DOHH2 (cell line): ENCODE results near the gene GRID2.

ENCODE experiments used
- H3F3A ChIP-seq: fragments of 200-600 bp; sonication (generic), shearing (Covaris generic); 2 replicates; pipeline ENCODE4 v1.6.0; 2016; ENCODE audit warnings: antibody characterized with exemption, mild to moderate bottlenecking; ENCODE audit not compliant: control insufficient read depth, insufficient read depth
- H3K27ac ChIP-seq: fragments of 200-600 bp; sonication (generic); 2 replicates; pipeline ENCODE4 v1.5.1; 2014; ENCODE audit warnings: low read depth, mild to moderate bottlenecking, low read length, moderate library complexity
- H3K27me3 ChIP-seq: fragments of 200-600 bp; sonication (generic); 2 replicates; pipeline ENCODE4 v1.6.1; 2014; ENCODE audit warnings: mild to moderate bottlenecking, low read length, mixed read lengths; ENCODE audit not compliant: control insufficient read depth
- H3K36me3 ChIP-seq: fragments of 200-600 bp; sonication (generic); 2 replicates; pipeline ENCODE4 v1.6.1; 2014; ENCODE audit warnings: mild to moderate bottlenecking, low read length, moderate library complexity, mixed read lengths; ENCODE audit not compliant: control insufficient read depth
- H3K4me1 ChIP-seq: fragments of 200-600 bp; sonication (generic); 2 replicates; pipeline ENCODE4 v1.6.1; 2014; ENCODE audit warnings: mild to moderate bottlenecking, low read length, mixed read lengths; ENCODE audit not compliant: control insufficient read depth
- H3K4me2 ChIP-seq: fragments of 200-600 bp; sonication (generic); 2 replicates; pipeline ENCODE4 v1.6.0; 2014; ENCODE audit warnings: mild to moderate bottlenecking, low read length, moderate library complexity
- H3K4me3 ChIP-seq: fragments of 200-600 bp; sonication (generic); 2 replicates; pipeline ENCODE4 v1.5.1; 2014; ENCODE audit warnings: mild to moderate bottlenecking, low read length, mixed read lengths
- H3K79me2 ChIP-seq: fragments of 200-600 bp; sonication (generic); 2 replicates; pipeline ENCODE4 v1.6.1; 2014; ENCODE audit warnings: mild to moderate bottlenecking, low read length, mixed read lengths; ENCODE audit not compliant: control insufficient read depth
- H3K9me2 ChIP-seq: fragments of 200-600 bp; sonication (generic); replicated peaks from 2 replicates; pipeline ENCODE4 v1.6.1; 2014; ENCODE audit warnings: mild to moderate bottlenecking, low read length, mixed read lengths; ENCODE audit not compliant: control insufficient read depth
- H3K9me3 ChIP-seq: fragments of 200-600 bp; sonication (generic); 2 replicates; pipeline ENCODE4 v1.6.1; 2014; ENCODE audit warnings: antibody characterized with exemption, low read length, mixed read lengths; ENCODE audit not compliant: control insufficient read depth, insufficient read depth
- H4K20me1 ChIP-seq: fragments of 200-600 bp; sonication (generic); 2 replicates; pipeline ENCODE4 v1.6.0; 2014; ENCODE audit warnings: low read depth, mild to moderate bottlenecking, antibody characterized with exemption, low read length, moderate library complexity; ENCODE audit not compliant: control insufficient read depth, insufficient read depth
- EZH2phosphoT487 ChIP-seq: fragments of 200-600 bp; sonication (generic); IDR thresholded peaks from 2 replicates; pipeline ENCODE4 v1.6.1; 2017; ENCODE audit warnings: borderline replicate concordance, mild to moderate bottlenecking, antibody characterized with exemption, low read length, moderate library complexity, mixed read lengths
- TF ChIP-seq, protein P1 (sequence below): fragments of 200-600 bp; sonication (generic); IDR thresholded peaks from one replicate; pipeline ENCODE4 v1.5.1; 2014; ENCODE audit warnings: antibody characterized with exemption, mild to moderate bottlenecking, low read depth, low read length; ENCODE audit not compliant: poor library complexity, severe bottlenecking

The GRID2 gene

DNA sequence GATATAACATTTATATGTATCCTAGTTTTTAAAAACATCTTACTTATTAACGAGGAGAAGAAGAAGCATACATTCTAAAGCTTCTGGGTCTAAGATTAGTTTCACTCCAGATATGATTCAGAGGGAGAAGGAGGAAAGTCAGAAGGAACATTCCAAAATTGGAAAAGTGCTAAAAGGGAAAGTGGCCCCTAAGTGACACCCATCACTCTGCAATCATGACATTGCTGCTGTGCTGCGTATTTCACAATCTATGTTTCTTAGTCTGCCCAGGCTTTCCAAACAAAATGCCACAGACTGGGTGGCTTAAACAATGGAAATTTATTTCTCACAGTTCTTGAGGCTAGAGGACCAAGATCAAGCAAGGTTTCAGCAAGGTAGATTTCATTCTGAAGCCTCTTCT, 1452.3 kb downstream of the GRID2 start:
- Histone ChIP-seq H3K9me3 (no peaks in the 10 kb centered on the region), H3F3A (no peaks in the 10 kb centered on the region), H4K20me1 (no peaks in the 10 kb centered on the region), H3K4me1 (no peaks in the 10 kb centered on the region), H3K27me3 (no peaks in the 10 kb centered on the region), H3K36me3 (no peaks in the 10 kb centered on the region), H3K9me2 (no peaks in the 10 kb centered on the region), H3K4me3 (no peak overlapping the region), H3K4me2 (no peak overlapping the region), H3K79me2 (no peaks in the 10 kb centered on the region), H3K27ac (no peak overlapping the region)
- no peak for TF ChIP-seq EZH2phosphoT487
- TF ChIP-seq, protein P1, sequence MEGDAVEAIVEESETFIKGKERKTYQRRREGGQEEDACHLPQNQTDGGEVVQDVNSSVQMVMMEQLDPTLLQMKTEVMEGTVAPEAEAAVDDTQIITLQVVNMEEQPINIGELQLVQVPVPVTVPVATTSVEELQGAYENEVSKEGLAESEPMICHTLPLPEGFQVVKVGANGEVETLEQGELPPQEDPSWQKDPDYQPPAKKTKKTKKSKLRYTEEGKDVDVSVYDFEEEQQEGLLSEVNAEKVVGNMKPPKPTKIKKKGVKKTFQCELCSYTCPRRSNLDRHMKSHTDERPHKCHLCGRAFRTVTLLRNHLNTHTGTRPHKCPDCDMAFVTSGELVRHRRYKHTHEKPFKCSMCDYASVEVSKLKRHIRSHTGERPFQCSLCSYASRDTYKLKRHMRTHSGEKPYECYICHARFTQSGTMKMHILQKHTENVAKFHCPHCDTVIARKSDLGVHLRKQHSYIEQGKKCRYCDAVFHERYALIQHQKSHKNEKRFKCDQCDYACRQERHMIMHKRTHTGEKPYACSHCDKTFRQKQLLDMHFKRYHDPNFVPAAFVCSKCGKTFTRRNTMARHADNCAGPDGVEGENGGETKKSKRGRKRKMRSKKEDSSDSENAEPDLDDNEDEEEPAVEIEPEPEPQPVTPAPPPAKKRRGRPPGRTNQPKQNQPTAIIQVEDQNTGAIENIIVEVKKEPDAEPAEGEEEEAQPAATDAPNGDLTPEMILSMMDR, result no peak

DNA sequence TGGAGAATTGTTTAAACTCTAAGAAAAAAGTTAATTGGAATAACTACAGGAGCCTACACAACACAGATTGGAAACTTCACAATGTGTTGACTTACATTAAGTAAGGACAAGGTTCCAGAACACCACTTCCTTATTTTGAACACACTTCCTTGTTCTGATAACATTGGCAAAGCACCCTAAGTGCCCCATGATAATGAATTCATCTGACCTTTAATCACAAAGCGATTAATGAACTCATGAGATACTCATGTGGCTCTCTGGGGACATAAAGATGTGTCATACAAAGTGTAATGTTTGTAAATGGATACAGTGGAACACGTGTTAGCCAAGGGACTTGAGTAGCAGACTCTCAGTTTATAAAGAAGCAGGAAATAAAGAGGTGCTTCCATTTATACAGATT, 1455.7 kb downstream of the GRID2 start:
- H3K4me3 ChIP-seq, result no peak overlapping the region

DNA sequence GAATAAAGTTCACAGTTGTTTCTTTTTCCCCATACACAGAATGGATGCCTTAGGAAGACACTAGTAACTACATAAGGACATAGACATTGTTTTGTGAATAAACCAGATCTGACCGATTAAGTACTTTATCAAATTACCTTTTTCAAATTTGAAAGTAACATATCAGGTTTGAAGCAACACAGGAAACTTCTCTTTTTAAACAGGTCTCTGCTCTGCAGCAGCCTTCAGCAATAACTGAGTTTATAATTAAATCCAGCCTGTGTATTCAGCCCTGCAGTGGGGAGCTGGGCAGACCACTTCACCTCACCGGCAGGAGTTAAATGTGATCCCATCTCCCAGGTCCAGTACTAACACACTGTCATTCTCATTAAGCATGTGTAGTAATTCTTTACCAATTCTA, 1456.5 kb downstream of the GRID2 start:
- no peaks in the 10 kb centered on the region for H3K36me3 ChIP-seq
- H3K79me2 ChIP-seq, result no peaks in the 10 kb centered on the region

More for the DNA sequence above, 1455.7 kb downstream of the GRID2 start:
- Histone ChIP-seq H3K9me3 (no peaks in the 10 kb centered on the region), H3K27me3 (no peaks in the 10 kb centered on the region), H3K4me1 (no peaks in the 10 kb centered on the region), H3K4me2 (no peak overlapping the region), H3K36me3 (no peaks in the 10 kb centered on the region), H3K27ac (no peak overlapping the region), H3K9me2 (no peaks in the 10 kb centered on the region), H3K79me2 (no peaks in the 10 kb centered on the region), H3F3A (no peaks in the 10 kb centered on the region), H4K20me1 (no peaks in the 10 kb centered on the region)
- no peak for TF ChIP-seq EZH2phosphoT487
- TF ChIP-seq, protein P1, result no peak

More for the DNA sequence above, 1456.5 kb downstream of the GRID2 start:
- TF ChIP-seq EZH2phosphoT487, result no peak
- TF ChIP-seq, protein P1, result no peak
- Histone ChIP-seq H3K9me2 (no peaks in the 10 kb centered on the region), H3F3A (no peaks in the 10 kb centered on the region), H3K9me3 (no peaks in the 10 kb centered on the region), H3K4me3 (no peak overlapping the region), H3K27ac (no peak overlapping the region), H3K4me1 (no peaks in the 10 kb centered on the region), H3K4me2 (no peak overlapping the region), H3K27me3 (no peaks in the 10 kb centered on the region), H4K20me1 (no peaks in the 10 kb centered on the region)
